H1 (cell line): ENCODE data around the gene AGBL1. TPM values are rescaled to one million over a fixed set of nuclear protein-coding genes. Genes with fewer than 3 reads are reported as not detected.

Experiments
- CTCF ChIA-PET: fragments of 300-600 bp; sonication (Branson Sonifier 250); formaldehyde crosslinking; loops from one replicate; lab custom pipeline; 2021; ENCODE audit not compliant: partially characterized antibody; lab: Charles Lee
- POLR2A ChIA-PET: fragments of 300-600 bp; sonication (Branson Sonifier 250); formaldehyde crosslinking; loops from one replicate; lab custom pipeline; 2021; ENCODE audit warnings: inconsistent platforms; ENCODE audit not compliant: partially characterized antibody; lab: Charles Lee
- DNase-seq, 2 experiments: peaks; one replicate each; pipeline versions ENCODE4 v3.0.0 to v3.0.0-alpha.2; 2010 to 2022; ENCODE audit warnings: low spot score in 2 of 2, low read depth in 1 of 2, mixed read lengths in 1 of 2
- FAIRE-seq: peaks from 2 replicates; lab custom pipeline; 2011; peaks lifted over from hg19 to GRCh38; lab: Jason Lieb, UNC
- H2AFZ ChIP-seq: 2 replicates; pipeline ENCODE4 v1.8.1; 2012; ENCODE audit warnings: low read length, inconsistent platforms
- H2AK5ac ChIP-seq: 2 replicates; pipeline ENCODE4 v1.6.1; 2013; ENCODE audit warnings: low read depth, low read length
- H2BK120ac ChIP-seq: replicated peaks from 2 replicates; pipeline ENCODE3; 2013; ENCODE audit warnings: low read depth, low read length, inconsistent platforms
- H2BK12ac ChIP-seq: 2 replicates; pipeline ENCODE4 v1.6.1; 2013; ENCODE audit warnings: low read depth, low read length
- H2BK15ac ChIP-seq: 2 replicates; pipeline ENCODE4 v1.6.1; 2013; ENCODE audit warnings: low read length
- H2BK20ac ChIP-seq: 2 replicates; pipeline ENCODE4 v1.6.1; 2013; ENCODE audit warnings: low read length
- H2BK5ac ChIP-seq: 2 replicates; pipeline ENCODE4 v1.6.1; 2013; ENCODE audit warnings: low read depth, low read length
- H3K14ac ChIP-seq: 2 replicates; pipeline ENCODE4 v1.6.1; 2013; ENCODE audit warnings: inconsistent platforms; ENCODE audit not compliant: insufficient read length
- H3K18ac ChIP-seq: 2 replicates; pipeline ENCODE4 v1.6.1; 2013; ENCODE audit warnings: low read length; ENCODE audit errors: extremely low read depth
- H3K23ac ChIP-seq: 2 replicates; pipeline ENCODE4 v1.6.1; 2013; ENCODE audit warnings: inconsistent platforms; ENCODE audit not compliant: insufficient read length
- H3K23me2 ChIP-seq: 2 replicates; pipeline ENCODE4 v1.6.1; 2013; ENCODE audit warnings: low read depth, low read length
- H3K27ac ChIP-seq: 2 replicates; pipeline ENCODE4 v1.6.1; 2011; ENCODE audit warnings: low read depth, low read length, inconsistent platforms
- H3K27me3 ChIP-seq, 4 experiments: replicated peaks in 1 of 4; 1 replicate in 1 of 4; 2 replicates in 3 of 4; pipeline versions ENCODE4 v1.6.1 to v1.8.1; 2011 to 2013; ENCODE audit warnings: low read length in 3 of 4, mild to moderate bottlenecking in 3 of 4, inconsistent platforms in 2 of 4, mixed read lengths in 2 of 4, moderate library complexity in 1 of 4; ENCODE audit not compliant: control insufficient read depth in 3 of 4, insufficient read depth in 3 of 4; ENCODE audit errors: extremely low read depth in 1 of 4
- H3K36me3 ChIP-seq, 4 experiments: 2 replicates each; pipeline versions ENCODE4 v1.6.1 to v1.8.1; 2011 to 2013; ENCODE audit warnings: mild to moderate bottlenecking in 4 of 4, low read length in 3 of 4, moderate library complexity in 2 of 4, control low read depth in 1 of 4, inconsistent platforms in 1 of 4; ENCODE audit not compliant: insufficient read depth in 4 of 4, control insufficient read depth in 2 of 4
- H3K4ac ChIP-seq: replicated peaks from 2 replicates; pipeline ENCODE3; 2013; ENCODE audit warnings: low read length, low read depth, mixed read lengths, inconsistent platforms; ENCODE audit not compliant: insufficient read length
- H3K4me1 ChIP-seq, 4 experiments: replicated peaks in 1 of 4; 1 replicate in 1 of 4; 2 replicates in 3 of 4; pipeline versions ENCODE4 v1.6.1 to v1.8.1; 2011 to 2013; ENCODE audit warnings: low read length in 3 of 4, inconsistent platforms in 2 of 4, mixed read lengths in 1 of 4; ENCODE audit not compliant: insufficient read depth in 4 of 4, control insufficient read depth in 3 of 4
- H3K4me2 ChIP-seq, 2 experiments: 2 replicates each; pipeline versions ENCODE4 v1.6.1 to v1.8.1; 2011 to 2013; ENCODE audit warnings: low read depth in 2 of 2, low read length in 2 of 2, control low read depth in 1 of 2, inconsistent platforms in 1 of 2, mild to moderate bottlenecking in 1 of 2; ENCODE audit not compliant: insufficient read depth in 1 of 2
- H3K4me3 ChIP-seq, 4 experiments: fragments of 200-600, 300-600 bp in 1 of 4; sonication (generic), shearing (Covaris generic), sonication (Bioruptor Twin) in 1 of 4; 2 replicates each; pipeline versions ENCODE4 v1.5.1 to v1.8.1; 2011 to 2016; ENCODE audit warnings: low read length in 4 of 4, low read depth in 3 of 4, control low read depth in 2 of 4, inconsistent platforms in 2 of 4, mild to moderate bottlenecking in 2 of 4, mixed read lengths in 1 of 4, moderate library complexity in 1 of 4; ENCODE audit not compliant: insufficient read depth in 2 of 4; ENCODE audit errors: extremely low read depth in 1 of 4
- H3K56ac ChIP-seq: replicated peaks from 2 replicates; pipeline ENCODE3; 2013; ENCODE audit warnings: low read depth, mild to moderate bottlenecking, mixed read lengths, low read length, inconsistent platforms; ENCODE audit not compliant: insufficient read length
- H3K79me1 ChIP-seq: 2 replicates; pipeline ENCODE4 v1.6.1; 2013; ENCODE audit warnings: low read depth, low read length, control low read depth
- H3K79me2 ChIP-seq, 2 experiments: 2 replicates each; pipeline versions ENCODE4 v1.6.1 to v1.8.1; 2012 to 2013; ENCODE audit warnings: low read length in 2 of 2, mild to moderate bottlenecking in 2 of 2, inconsistent platforms in 1 of 2; ENCODE audit not compliant: insufficient read depth in 2 of 2, control insufficient read depth in 1 of 2
- H3K9ac ChIP-seq, 4 experiments: replicated peaks in 1 of 4; 1 replicate in 1 of 4; 2 replicates in 3 of 4; pipeline versions ENCODE4 v1.6.1 to v1.8.1; 2011 to 2013; ENCODE audit warnings: low read depth in 3 of 4, low read length in 3 of 4, control low read depth in 2 of 4, mild to moderate bottlenecking in 2 of 4, moderate library complexity in 2 of 4, inconsistent platforms in 1 of 4; ENCODE audit errors: extremely low read depth in 1 of 4
- H3K9me3 ChIP-seq, 2 experiments: 2 replicates each; pipeline versions ENCODE4 v1.6.1 to v1.8.1; 2012 to 2013; ENCODE audit warnings: mild to moderate bottlenecking in 2 of 2, moderate library complexity in 2 of 2, control low read depth in 1 of 2, inconsistent platforms in 1 of 2, low read depth in 1 of 2, low read length in 1 of 2, mixed read lengths in 1 of 2; ENCODE audit not compliant: insufficient read depth in 2 of 2
- H4K20me1 ChIP-seq, 2 experiments: replicated peaks in 1 of 2; 2 replicates each; pipeline versions ENCODE3 to v1.8.1; 2011 to 2013; ENCODE audit warnings: inconsistent platforms in 2 of 2, low read length in 2 of 2, mild to moderate bottlenecking in 1 of 2; ENCODE audit not compliant: insufficient read depth in 2 of 2, control insufficient read depth in 1 of 2
- H4K5ac ChIP-seq: 2 replicates; pipeline ENCODE4 v1.6.1; 2013; ENCODE audit warnings: low read length, low read depth, mixed read lengths, inconsistent platforms; ENCODE audit not compliant: insufficient read length
- H4K8ac ChIP-seq: 2 replicates; pipeline ENCODE4 v1.8.0; 2013; ENCODE audit warnings: mild to moderate bottlenecking, moderate library complexity, low read length, inconsistent platforms; ENCODE audit not compliant: insufficient read depth; ENCODE audit errors: extremely low read depth
- H4K91ac ChIP-seq: replicated peaks from 2 replicates; pipeline ENCODE3; 2013; ENCODE audit warnings: low read length, mixed read lengths, inconsistent platforms; ENCODE audit not compliant: insufficient read length
- MAFK ChIP-seq: IDR thresholded peaks from 2 replicates; pipeline ENCODE4 v1.6.1; 2012; ENCODE audit warnings: low read depth, mild to moderate bottlenecking, improper control_type of control experiment, low read length
- POLR2AphosphoS5 ChIP-seq: IDR thresholded peaks from 2 replicates; pipeline ENCODE4 v1.6.1; 2011; ENCODE audit warnings: low read depth, low read length
- SAP30 ChIP-seq: fragments of 300-600 bp; sonication (generic); IDR thresholded peaks from 2 replicates; pipeline ENCODE4 v1.7.1; 2012; ENCODE audit warnings: low read length, moderate library complexity, mild to moderate bottlenecking, inconsistent platforms; ENCODE audit not compliant: insufficient read depth, insufficient replicate concordance
- SIN3A ChIP-seq, 2 experiments: IDR thresholded peaks in 1 of 2; conservative IDR thresholded peaks in 1 of 2; 2 replicates each; pipeline ENCODE4 v1.6.1; 2011 to 2012; ENCODE audit warnings: low read length in 2 of 2, improper control_type of control experiment in 1 of 2, low read depth in 1 of 2, mild to moderate bottlenecking in 1 of 2
- TAF1 ChIP-seq: IDR thresholded peaks from 2 replicates; pipeline ENCODE4 v1.6.1; 2011; ENCODE audit warnings: mild to moderate bottlenecking, low read depth, low read length
- ZNF274 ChIP-seq: IDR thresholded peaks from 2 replicates; pipeline ENCODE4 v1.7.0; 2012; ENCODE audit warnings: low read length, borderline replicate concordance; ENCODE audit errors: extremely low read depth
- WGBS, 2 experiments: shearing (Covaris generic) in 1 of 2; methylation state at CpG; one replicate each; pipeline versions ENCODE4 v1.1.6 to v1.1.7; 2013 to 2015; ENCODE audit warnings: low lambda C conversion rate in 2 of 2, mixed read lengths in 2 of 2, inconsistent platforms in 1 of 2, low coverage in 1 of 2, missing lambda C conversion rate in 1 of 2; ENCODE audit not compliant: insufficient replicate concordance in 2 of 2, insufficient coverage in 1 of 2, insufficient read length in 1 of 2; ENCODE audit errors: extremely low coverage in 1 of 2, missing lambda C conversion rate in 1 of 2; 5-methylcytosine and 5-hydroxymethylcytosine counted together
- polyA plus RNA-seq, 7 experiments: library from polyadenylated mRNA; depleted of rRNA in 3 of 7; stranded (reverse) in 5 of 7; unstranded in 2 of 7; fragments of >200 nt in 5 of 7; fragments of 200-250 nt in 2 of 7; gene quantifications; 1 replicate in 5 of 7; 2 replicates in 1 of 7; 4 replicates in 1 of 7; pipeline versions ENCODE4 v1.2.1 to v1.2.3, GENCODE V29; 2011 to 2013; ENCODE audit warnings: missing spikeins in 2 of 7, mixed read lengths in 2 of 7
- total RNA-seq: library from RNA; stranded (reverse); fragmentation: NEBNext Ultra II Directional; extraction: Animal tissue kit (Norgen Biotek cat#: 25700); gene quantifications from 2 replicates; pipeline ENCODE4 v1.2.1, GENCODE V29; 2021

Gene AGBL1
- total and polyA plus RNA-seq, 2 of the 8 experiments (the other 6 are each of a cell fraction or from before 2014, with no cell fraction given), result not detected

GRCh38 chr15:86850939-86851338, 771.3 kb downstream of the AGBL1 start:
- Histone ChIP-seq H3K56ac (no peak overlapping the region), H3K79me2 (no peaks in the 10 kb centered on the region)
- FAIRE-seq, result no peak

More at GRCh38 chr15:86850939-86851338, 771.3 kb downstream of the AGBL1 start:
- no peaks in the 10 kb centered on the region for H3K4me1 ChIP-seq
- H2AFZ ChIP-seq, result no peak overlapping the region
- ChIA-PET POLR2A (no interaction called here), CTCF (no interaction called here)
- H4K91ac ChIP-seq, result no peak overlapping the region
- no peak overlapping the region for H3K18ac ChIP-seq
- H4K5ac ChIP-seq, result no peak overlapping the region
- H4K20me1 ChIP-seq, result no peaks in the 10 kb centered on the region
- no peak overlapping the region for H2BK15ac ChIP-seq
- no peak for DNase-seq
- H3K4me3 ChIP-seq, result no peak overlapping the region
- TF ChIP-seq SIN3A (conservative IDR thresholded peaks at IDR 0.05 in 1 of 2, IDR thresholded peaks at IDR 0.05 in 1 of 2; ENCODE audit: low read depth in 1 of 2, low read length in 2 of 2) (no peak), MAFK (no peak), SAP30 (no peak), TAF1 (no peak), POLR2AphosphoS5 (no peak), ZNF274 (no peak)
- no peaks in the 10 kb centered on the region for H3K9me3 ChIP-seq
- no peaks in the 10 kb centered on the region for H3K27me3 ChIP-seq
- no peak overlapping the region for H2BK20ac ChIP-seq
- no peak overlapping the region for H2BK120ac ChIP-seq
- no peak overlapping the region for H2AK5ac ChIP-seq
- H4K8ac ChIP-seq, result no peak overlapping the region
- no peak overlapping the region for H3K23ac ChIP-seq
- no peak overlapping the region for H3K27ac ChIP-seq
- no peaks in the 10 kb centered on the region for H3K79me1 ChIP-seq
- H3K9ac ChIP-seq, result no peak overlapping the region
- no peak overlapping the region for H3K4me2 ChIP-seq
- H3K23me2 ChIP-seq, result no peaks in the 10 kb centered on the region
- 94% methylated on average over 1 of the region's 1 CpG; no CpG with 5 or more reads in 1 of the 2 experiments for WGBS, 2 experiments
- H2BK5ac ChIP-seq, result no peak overlapping the region
- H2BK12ac ChIP-seq, result no peak overlapping the region
- no peaks in the 10 kb centered on the region for H3K36me3 ChIP-seq
- H3K14ac ChIP-seq, result no peak overlapping the region
- no peak overlapping the region for H3K4ac ChIP-seq
